ENCODE measurements around the gene BCL2.

BCL2 gene

GRCh38 chr18:63131959-63132818 is 187.4 kb downstream of the BCL2 start:
- DNase-seq = no peak

GRCh38 chr18:63131106-63131958 is 188.2 kb downstream of the BCL2 start:
- no peak for DNase-seq

- DNase-seq = no peak
Measured at GRCh38 chr18:63130176-63130575, 189.4 kb downstream of the BCL2 start.

- no peak for DNase-seq
Measured at GRCh38 chr18:63128237-63128974, 191.2 kb downstream of the BCL2 start.

- DNase-seq = no peak
Measured at GRCh38 chr18:63126134-63127069, 193.2 kb downstream of the BCL2 start.

GRCh38 chr18:63120620-63121019 is 198.9 kb downstream of the BCL2 start:
- DNase-seq = no peak

- DNase-seq = no peak
Measured at GRCh38 chr18:63119647-63120046, 199.9 kb downstream of the BCL2 start.

GRCh38 chr18:63113899-63114565 is 205.5 kb downstream of the BCL2 start:
- DNase-seq = no peak

GRCh38 chr18:63112706-63113105 is 206.9 kb downstream of the BCL2 start:
- no peak for DNase-seq

- no peak for DNase-seq
Measured at GRCh38 chr18:63111671-63112402, 207.7 kb downstream of the BCL2 start.

- DNase-seq = no peak
Measured at GRCh38 chr18:63109802-63110201, 209.8 kb downstream of the BCL2 start.

- DNase-seq = no peak
Measured at GRCh38 chr18:63109022-63109421, 210.5 kb downstream of the BCL2 start.

GRCh38 chr18:63107931-63108330 is 211.6 kb downstream of the BCL2 start:
- no peak for DNase-seq

GRCh38 chr18:63107171-63107845 is 212.3 kb downstream of the BCL2 start:
- DNase-seq = no peak

GRCh38 chr18:63106727-63107126 is 212.8 kb downstream of the BCL2 start:
- no peak for DNase-seq

GRCh38 chr18:63105636-63106316 is 213.8 kb downstream of the BCL2 start:
- DNase-seq = no peak

- DNase-seq = no peak
Measured at GRCh38 chr18:63104868-63105267, 214.7 kb downstream of the BCL2 start.

GRCh38 chr18:63102941-63103744 is 216.4 kb downstream of the BCL2 start:
- no peak for DNase-seq

- DNase-seq = no peak
Measured at GRCh38 chr18:63100630-63101055, 218.9 kb downstream of the BCL2 start.

Measured in NCI-H2029 treated with DMSO at 0.1 percent for 48 hours (cell line).